ENCODE measurements around the gene PLD5.

PLD5 gene

DNA sequence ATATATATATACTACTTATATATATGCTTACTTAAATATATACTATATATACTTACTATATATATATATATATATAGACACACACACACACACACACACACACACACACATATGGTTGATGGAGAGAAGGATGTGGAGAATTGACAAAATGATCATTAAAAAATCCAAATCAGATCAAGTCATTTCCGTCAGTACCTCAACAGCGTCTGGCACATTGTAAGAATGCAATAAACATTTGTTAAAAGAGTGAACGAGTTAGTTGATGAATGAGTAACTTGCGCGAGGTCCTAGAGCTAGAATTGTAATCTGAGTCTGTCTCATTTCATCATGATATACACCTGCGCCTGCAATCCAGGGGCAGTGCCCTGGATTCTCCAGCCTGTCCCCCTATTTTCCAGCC lies 282.6 kb downstream of the PLD5 start:
- H3K9me3 ChIP-seq (ENCODE audit: insufficient read depth, low read depth, low read length), result peaks cover 3% of the 10 kb centered on the region
- no peak overlapping the region for H3K4me2 ChIP-seq (ENCODE audit: low read length)
- H3K27me3 ChIP-seq (ENCODE audit: insufficient read depth, low read length), result no peaks in the 10 kb centered on the region
- no peak overlapping the region for H2BK12ac ChIP-seq (ENCODE audit: low read length)
- no peak overlapping the region for H2AFZ ChIP-seq (ENCODE audit: insufficient read depth, low read length, poor library complexity)
- H3K23ac ChIP-seq (ENCODE audit: low read length), result no peak overlapping the region
- H3K14ac ChIP-seq (ENCODE audit: low read length), result no peak overlapping the region
- no peak overlapping the region for H4K12ac ChIP-seq (ENCODE audit: low read depth, low read length)
- no peak overlapping the region for H4K91ac ChIP-seq (ENCODE audit: low read depth, low read length)
- no peak overlapping the region for H2AK5ac ChIP-seq (ENCODE audit: low read length)
- H3K18ac ChIP-seq (ENCODE audit: low read length), result no peak overlapping the region
- no peak for DNase-seq
- H3K4ac ChIP-seq (ENCODE audit: low read depth, low read length), result no peak overlapping the region
- no peak overlapping the region for H2BK120ac ChIP-seq (ENCODE audit: insufficient read depth, low read length, poor library complexity)
- no peaks in the 10 kb centered on the region for H3K79me1 ChIP-seq (ENCODE audit: low read length)
- no peak overlapping the region for H3K9ac ChIP-seq (ENCODE audit: low read length)
- H3K4me1 ChIP-seq (ENCODE audit: control insufficient read depth in 1 of 2, insufficient read depth in 2 of 2, low read length in 2 of 2), result peaks cover 2 to 3% of the 10 kb centered on the region in 2 experiments
- H2BK5ac ChIP-seq (ENCODE audit: low read depth, low read length, poor library complexity), result no peak overlapping the region
- no peak overlapping the region for H3K4me3 ChIP-seq (ENCODE audit: low read depth, low read length)
- H3K36me3 ChIP-seq (ENCODE audit: control insufficient read depth in 1 of 2, insufficient read depth in 2 of 2, low read length in 2 of 2), result peaks cover 0 to 2% of the 10 kb centered on the region in 2 experiments
- WGBS (ENCODE audit: extremely low coverage, insufficient coverage, insufficient read length), result no CpG with 5 or more reads among the region's 6 CpGs
- no peak overlapping the region for H4K8ac ChIP-seq (ENCODE audit: low read depth, low read length)
- no peak overlapping the region for H3K27ac ChIP-seq (ENCODE audit: low read depth, low read length)
- H3K79me2 ChIP-seq (ENCODE audit: control insufficient read depth, insufficient read depth, low read length, poor library complexity), result no peaks in the 10 kb centered on the region

DNA sequence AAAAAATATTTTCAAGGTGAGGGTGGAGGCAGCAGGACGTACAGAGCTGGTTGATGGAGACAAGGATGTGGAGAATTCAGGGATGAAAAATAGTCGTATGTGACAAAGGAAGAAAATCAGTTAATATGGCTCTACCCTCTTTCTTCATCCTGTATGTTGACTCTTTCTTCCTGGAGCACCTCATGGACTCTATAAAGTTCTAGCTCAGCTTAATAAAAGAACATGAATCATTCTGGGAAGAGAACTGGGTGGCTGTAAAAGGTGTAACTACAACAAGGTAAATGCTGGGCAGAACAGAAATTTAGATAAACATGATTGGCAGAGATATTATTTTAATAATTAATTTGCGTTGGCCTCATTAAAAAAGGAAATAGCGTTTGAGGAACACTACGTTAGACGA lies 283.8 kb downstream of the PLD5 start:
- no peak overlapping the region for H3K4ac ChIP-seq (ENCODE audit: low read depth, low read length)
- no peak overlapping the region for H3K14ac ChIP-seq (ENCODE audit: low read length)
- no peak overlapping the region for H2BK120ac ChIP-seq (ENCODE audit: insufficient read depth, low read length, poor library complexity)
- H3K4me1 ChIP-seq (ENCODE audit: control insufficient read depth in 1 of 2, insufficient read depth in 2 of 2, low read length in 2 of 2), result peaks cover 2 to 3% of the 10 kb centered on the region in 2 experiments
- no peak overlapping the region for H3K4me3 ChIP-seq (ENCODE audit: low read depth, low read length)
- H3K23ac ChIP-seq (ENCODE audit: low read length), result no peak overlapping the region
- no peak overlapping the region for H2AFZ ChIP-seq (ENCODE audit: insufficient read depth, low read length, poor library complexity)
- no peak overlapping the region for H2AK5ac ChIP-seq (ENCODE audit: low read length)
- WGBS (ENCODE audit: extremely low coverage, insufficient coverage, insufficient read length), result no CpG with 5 or more reads among the region's 6 CpGs
- no peak overlapping the region for H3K4me2 ChIP-seq (ENCODE audit: low read length)
- no peak overlapping the region for H3K27ac ChIP-seq (ENCODE audit: low read depth, low read length)
- no peaks in the 10 kb centered on the region for H3K27me3 ChIP-seq (ENCODE audit: insufficient read depth, low read length)
- H2BK12ac ChIP-seq (ENCODE audit: low read length), result no peak overlapping the region
- no peak overlapping the region for H3K9ac ChIP-seq (ENCODE audit: low read length)
- DNase-seq, result no peak
- no peak overlapping the region for H4K8ac ChIP-seq (ENCODE audit: low read depth, low read length)
- no peak overlapping the region for H4K91ac ChIP-seq (ENCODE audit: low read depth, low read length)
- peaks cover 0 to 2% of the 10 kb centered on the region in 2 experiments for H3K36me3 ChIP-seq (ENCODE audit: control insufficient read depth in 1 of 2, insufficient read depth in 2 of 2, low read length in 2 of 2)
- peaks cover 3% of the 10 kb centered on the region for H3K9me3 ChIP-seq (ENCODE audit: insufficient read depth, low read depth, low read length)
- H3K79me1 ChIP-seq (ENCODE audit: low read length), result no peaks in the 10 kb centered on the region
- H3K79me2 ChIP-seq (ENCODE audit: control insufficient read depth, insufficient read depth, low read length, poor library complexity), result no peaks in the 10 kb centered on the region
- no peak overlapping the region for H2BK5ac ChIP-seq (ENCODE audit: low read depth, low read length, poor library complexity)
- no peak overlapping the region for H3K18ac ChIP-seq (ENCODE audit: low read length)
- H4K12ac ChIP-seq (ENCODE audit: low read depth, low read length), result no peak overlapping the region

DNA sequence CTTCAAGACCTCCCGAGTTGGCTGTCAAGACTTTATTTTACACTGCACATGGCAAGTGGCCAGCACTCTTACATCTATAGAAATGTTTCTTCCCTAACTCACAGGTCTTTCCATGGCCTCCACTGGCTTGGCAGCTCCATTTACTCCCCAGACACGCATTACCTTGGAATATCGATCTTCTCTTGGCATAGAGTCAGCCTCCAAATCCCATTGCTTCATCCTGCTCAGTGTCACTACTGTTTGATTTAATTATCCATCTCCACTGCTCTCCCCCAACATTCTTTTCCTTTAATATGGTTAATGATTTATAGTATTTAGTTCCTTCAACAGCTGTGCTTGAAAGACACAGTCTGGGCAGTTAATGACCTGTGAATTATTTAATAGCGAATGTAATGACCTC lies 284.4 kb downstream of the PLD5 start:
- H4K12ac ChIP-seq (ENCODE audit: low read depth, low read length), result no peak overlapping the region
- H3K4me1 ChIP-seq (ENCODE audit: control insufficient read depth in 1 of 2, insufficient read depth in 2 of 2, low read length in 2 of 2), result peaks cover 2 to 3% of the 10 kb centered on the region in 2 experiments
- no peak for DNase-seq
- no peak overlapping the region for H3K23ac ChIP-seq (ENCODE audit: low read length)
- no CpG with 5 or more reads among the region's 4 CpGs for WGBS (ENCODE audit: extremely low coverage, insufficient coverage, insufficient read length)
- H2BK120ac ChIP-seq (ENCODE audit: insufficient read depth, low read length, poor library complexity), result no peak overlapping the region
- H3K27ac ChIP-seq (ENCODE audit: low read depth, low read length), result no peak overlapping the region
- no peak overlapping the region for H2AK5ac ChIP-seq (ENCODE audit: low read length)
- H3K79me2 ChIP-seq (ENCODE audit: control insufficient read depth, insufficient read depth, low read length, poor library complexity), result no peaks in the 10 kb centered on the region
- H3K9ac ChIP-seq (ENCODE audit: low read length), result no peak overlapping the region
- H3K79me1 ChIP-seq (ENCODE audit: low read length), result no peaks in the 10 kb centered on the region
- H3K4me3 ChIP-seq (ENCODE audit: low read depth, low read length), result no peak overlapping the region
- no peak overlapping the region for H2AFZ ChIP-seq (ENCODE audit: insufficient read depth, low read length, poor library complexity)
- no peak overlapping the region for H4K8ac ChIP-seq (ENCODE audit: low read depth, low read length)
- H3K4me2 ChIP-seq (ENCODE audit: low read length), result no peak overlapping the region
- H3K27me3 ChIP-seq (ENCODE audit: insufficient read depth, low read length), result no peaks in the 10 kb centered on the region
- H2BK12ac ChIP-seq (ENCODE audit: low read length), result no peak overlapping the region
- H3K4ac ChIP-seq (ENCODE audit: low read depth, low read length), result no peak overlapping the region
- H3K18ac ChIP-seq (ENCODE audit: low read length), result no peak overlapping the region
- peaks cover 0 to 2% of the 10 kb centered on the region in 2 experiments for H3K36me3 ChIP-seq (ENCODE audit: control insufficient read depth in 1 of 2, insufficient read depth in 2 of 2, low read length in 2 of 2)
- no peak overlapping the region for H4K91ac ChIP-seq (ENCODE audit: low read depth, low read length)
- peaks cover 3% of the 10 kb centered on the region for H3K9me3 ChIP-seq (ENCODE audit: insufficient read depth, low read depth, low read length)
- H3K14ac ChIP-seq (ENCODE audit: low read length), result no peak overlapping the region
- no peak overlapping the region for H2BK5ac ChIP-seq (ENCODE audit: low read depth, low read length, poor library complexity)

DNA sequence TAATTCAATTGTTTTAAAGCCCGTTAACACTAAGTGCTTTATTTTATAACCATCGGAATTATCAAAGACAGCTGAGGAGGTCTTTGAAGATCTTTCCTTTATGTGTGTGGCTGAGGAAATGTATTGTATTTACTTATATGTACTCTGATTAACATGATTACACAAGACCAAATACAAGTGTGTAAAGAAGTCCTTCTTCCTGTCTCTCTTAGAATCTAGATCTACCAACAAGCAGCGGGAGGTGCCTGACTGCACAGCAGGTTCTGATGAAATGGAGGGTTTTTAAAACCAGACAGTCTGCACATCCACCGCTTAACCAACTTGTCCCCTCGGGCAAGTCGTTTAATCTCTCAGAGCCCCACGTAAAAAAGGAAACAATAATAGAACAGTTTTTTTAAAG lies 285.1 kb downstream of the PLD5 start:
- no peak overlapping the region for H2AK5ac ChIP-seq (ENCODE audit: low read length)
- no peak overlapping the region for H2AFZ ChIP-seq (ENCODE audit: insufficient read depth, low read length, poor library complexity)
- H4K12ac ChIP-seq (ENCODE audit: low read depth, low read length), result no peak overlapping the region
- no peaks in the 10 kb centered on the region for H3K27me3 ChIP-seq (ENCODE audit: insufficient read depth, low read length)
- H4K8ac ChIP-seq (ENCODE audit: low read depth, low read length), result no peak overlapping the region
- H3K4me3 ChIP-seq (ENCODE audit: low read depth, low read length), result no peak overlapping the region
- H3K4ac ChIP-seq (ENCODE audit: low read depth, low read length), result no peak overlapping the region
- no peak overlapping the region for H2BK12ac ChIP-seq (ENCODE audit: low read length)
- no peak overlapping the region for H4K91ac ChIP-seq (ENCODE audit: low read depth, low read length)
- H3K9ac ChIP-seq (ENCODE audit: low read length), result no peak overlapping the region
- no peak overlapping the region for H3K27ac ChIP-seq (ENCODE audit: low read depth, low read length)
- H3K4me2 ChIP-seq (ENCODE audit: low read length), result no peak overlapping the region
- no peaks in the 10 kb centered on the region for H3K79me1 ChIP-seq (ENCODE audit: low read length)
- peaks cover 0 to 2% of the 10 kb centered on the region in 2 experiments for H3K36me3 ChIP-seq (ENCODE audit: control insufficient read depth in 1 of 2, insufficient read depth in 2 of 2, low read length in 2 of 2)
- no peak overlapping the region for H2BK120ac ChIP-seq (ENCODE audit: insufficient read depth, low read length, poor library complexity)
- H3K14ac ChIP-seq (ENCODE audit: low read length), result no peak overlapping the region
- WGBS (ENCODE audit: extremely low coverage, insufficient coverage, insufficient read length), result no CpG with 5 or more reads among the region's 7 CpGs
- no peak for DNase-seq
- peaks cover 2 to 3% of the 10 kb centered on the region in 2 experiments for H3K4me1 ChIP-seq (ENCODE audit: control insufficient read depth in 1 of 2, insufficient read depth in 2 of 2, low read length in 2 of 2)
- H3K23ac ChIP-seq (ENCODE audit: low read length), result no peak overlapping the region
- H2BK5ac ChIP-seq (ENCODE audit: low read depth, low read length, poor library complexity), result no peak overlapping the region
- no peak overlapping the region for H3K18ac ChIP-seq (ENCODE audit: low read length)
- H3K9me3 ChIP-seq (ENCODE audit: insufficient read depth, low read depth, low read length), result peaks cover 3% of the 10 kb centered on the region
- H3K79me2 ChIP-seq (ENCODE audit: control insufficient read depth, insufficient read depth, low read length, poor library complexity), result no peaks in the 10 kb centered on the region
